ENCODE results near the gene ZNF718. TPM values are rescaled to one million over a fixed set of nuclear protein-coding genes. Genes with fewer than 3 reads are reported as not detected.
A peak's percentile ranks its signal among the peaks of the same experiment; 100 is the strongest.

The ZNF718 gene
- total and polyA plus RNA-seq, 2 experiments from 2014 or later: 9.7 to 35.1 TPM

GRCh38 chr4:138935-139334 is 14.6 kb downstream of the ZNF718 start (continued):
- TF ChIP-seq EZH2phosphoT487 (IDR thresholded peaks at IDR 0.05; ENCODE audit: unreplicated experiment): no peak
- TF ChIP-seq STAT1 (IDR thresholded peaks at IDR 0.05; ENCODE audit: unreplicated experiment): no peak
- TF ChIP-seq EZH2 (IDR thresholded peaks at IDR 0.05; ENCODE audit: low read depth, unreplicated experiment): no peak
- TF ChIP-seq JUNB (IDR thresholded peaks at IDR 0.05; ENCODE audit: unreplicated experiment): no peak

- peak; percentile 65 for ATAC-seq
- peaks cover 16% of the 10 kb centered on the region for H3K9me3 Mint-ChIP-seq
Observed at GRCh38 chr4:139691-140090, 15.4 kb downstream of the ZNF718 start.

More at GRCh38 chr4:139691-140090, 15.4 kb downstream of the ZNF718 start:
- TF ChIP-seq NANOG (IDR thresholded peaks at IDR 0.05; ENCODE audit: borderline replicate concordance) (no peak), ZNF114 (CRISPR knock-in tag; IDR thresholded peaks at IDR 0.05) (no peak), ZNF462 (CRISPR knock-in tag; IDR thresholded peaks at IDR 0.05) (no peak), CTCF (conservative IDR thresholded peaks at IDR 0.05; ENCODE audit: low read depth in 2 of 2) (peak; percentile 16 to 31; a peak in 2 of 4 replicates), STAT1 (IDR thresholded peaks at IDR 0.05; ENCODE audit: unreplicated experiment) (no peak), ZNF331 (CRISPR knock-in tag; IDR thresholded peaks at IDR 0.05; ENCODE audit: low read depth) (no peak)
- Histone ChIP-seq H3F3A (replicated peaks; ENCODE audit: low read depth) (no peaks in the 10 kb centered on the region), H3K27me3 (ENCODE audit: insufficient read depth) (no peaks in the 10 kb centered on the region), H3K4me2 (no peak overlapping the region), H3K9me2 (ENCODE audit: insufficient read depth) (no peaks in the 10 kb centered on the region), H3K79me2 (replicated peaks; ENCODE audit: insufficient read depth) (peaks cover 100% of the 10 kb centered on the region), H4K20me1 (replicated peaks; ENCODE audit: insufficient read depth) (peaks cover 47% of the 10 kb centered on the region), H3K4me3 (no peak overlapping the region), H3K27ac (ENCODE audit: low read depth) (no peak overlapping the region), H3K4me1 (ENCODE audit: insufficient read depth) (0 out of 2 replicates have a peak, but pooled peaks cover 4% of the 10 kb centered on the region), H3K36me3 (ENCODE audit: insufficient read depth) (peaks cover 18% of the 10 kb centered on the region), H2AFZ (no peak overlapping the region)
- Mint-ChIP-seq H3K36me3 (ENCODE audit: low read depth) (peaks cover 88% of the 10 kb centered on the region), H3K4me1 (0 out of 3 replicates have a peak, but pooled peaks cover 2% of the 10 kb centered on the region), H3K27me3 (ENCODE audit: insufficient read depth, low read depth, poor library complexity) (no peaks in the 10 kb centered on the region), H3K4me3 (no peak overlapping the region), H3K27ac (no peak overlapping the region)
- peak; percentile 59 for DNase-seq (ENCODE audit: low spot score)

All from GM23338 (cell line).